Measurements from ENCODE around the gene PPP1R3E.

DNA sequence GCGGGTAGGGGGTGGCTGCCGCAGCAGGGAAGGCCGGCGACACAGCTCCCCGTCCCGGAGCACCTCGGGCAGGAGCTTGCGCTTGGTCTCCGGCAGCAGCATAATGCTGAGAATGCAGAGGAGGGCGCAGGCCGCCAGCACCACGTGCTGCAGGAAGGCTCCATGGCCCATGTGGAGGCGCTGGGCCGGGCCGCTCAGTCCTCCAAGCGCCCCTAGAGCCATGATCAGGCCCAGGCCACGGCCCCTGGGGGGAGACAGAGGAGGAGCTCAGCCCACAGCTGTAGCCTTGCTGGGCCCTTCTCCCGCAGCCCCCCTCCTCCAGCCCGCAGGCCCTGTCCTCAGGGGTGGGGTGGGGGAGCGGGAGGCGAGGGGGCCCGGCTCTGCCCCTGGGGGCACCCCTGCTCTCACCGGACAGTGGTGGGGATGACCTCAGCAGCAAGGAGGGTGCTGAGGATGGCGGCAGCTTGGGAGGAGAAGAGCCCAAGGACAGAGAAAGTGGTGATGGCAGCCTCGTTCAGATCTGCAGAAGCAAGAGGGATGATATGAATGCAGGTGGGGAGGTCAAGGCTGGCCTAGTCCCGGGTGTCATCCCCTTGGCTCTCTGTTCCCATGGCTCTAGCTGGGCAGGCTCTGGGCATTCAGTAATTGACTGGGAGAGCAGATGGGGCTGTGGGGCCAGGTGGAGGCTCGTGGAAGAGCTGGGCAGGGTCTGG, 44.2 kb upstream of the PPP1R3E start:
- no peak for TF ChIP-seq EZH2 (IDR thresholded peaks at IDR 0.05; ENCODE audit: borderline replicate concordance, insufficient read depth, low read length, poor library complexity, severe bottlenecking)
- TF ChIP-seq, protein P1, sequence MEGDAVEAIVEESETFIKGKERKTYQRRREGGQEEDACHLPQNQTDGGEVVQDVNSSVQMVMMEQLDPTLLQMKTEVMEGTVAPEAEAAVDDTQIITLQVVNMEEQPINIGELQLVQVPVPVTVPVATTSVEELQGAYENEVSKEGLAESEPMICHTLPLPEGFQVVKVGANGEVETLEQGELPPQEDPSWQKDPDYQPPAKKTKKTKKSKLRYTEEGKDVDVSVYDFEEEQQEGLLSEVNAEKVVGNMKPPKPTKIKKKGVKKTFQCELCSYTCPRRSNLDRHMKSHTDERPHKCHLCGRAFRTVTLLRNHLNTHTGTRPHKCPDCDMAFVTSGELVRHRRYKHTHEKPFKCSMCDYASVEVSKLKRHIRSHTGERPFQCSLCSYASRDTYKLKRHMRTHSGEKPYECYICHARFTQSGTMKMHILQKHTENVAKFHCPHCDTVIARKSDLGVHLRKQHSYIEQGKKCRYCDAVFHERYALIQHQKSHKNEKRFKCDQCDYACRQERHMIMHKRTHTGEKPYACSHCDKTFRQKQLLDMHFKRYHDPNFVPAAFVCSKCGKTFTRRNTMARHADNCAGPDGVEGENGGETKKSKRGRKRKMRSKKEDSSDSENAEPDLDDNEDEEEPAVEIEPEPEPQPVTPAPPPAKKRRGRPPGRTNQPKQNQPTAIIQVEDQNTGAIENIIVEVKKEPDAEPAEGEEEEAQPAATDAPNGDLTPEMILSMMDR (IDR thresholded peaks at IDR 0.05; ENCODE audit: poor library complexity, severe bottlenecking), result no peak
- no peak for TF ChIP-seq RAD21 (conservative IDR thresholded peaks at IDR 0.05)
- TF ChIP-seq EP300 (conservative IDR thresholded peaks at IDR 0.05; ENCODE audit: poor library complexity, severe bottlenecking), result no peak
- no peak for TF ChIP-seq TAF1 (IDR thresholded peaks at IDR 0.05; ENCODE audit: low read depth)

All from neural cell (in vitro differentiated cells).